NCI-H774 (cell line): ENCODE measurements around the gene BMPR1B.
A peak's percentile ranks its signal among the peaks of the same experiment; 100 is the strongest.
"Not testable (repeated sequence)": the region's sequence is repeated elsewhere in the genome, so short reads cannot be mapped to it uniquely, and the experiment has no call there.

Experiments
- DNase-seq: peaks from one replicate; lab custom pipeline; 2025; lab: John Stamatoyannopoulos, UW

The BMPR1B gene

GRCh38 chr4:94763005-94763404 is 5.2 kb downstream of the BMPR1B start:
- DNase-seq: no peak

- no peak for DNase-seq
These were observed 5.7 kb downstream of the BMPR1B start for GRCh38 chr4:94763500-94763899.

- no peak for DNase-seq
These were observed 6.3 kb downstream of the BMPR1B start for GRCh38 chr4:94764069-94764468.

GRCh38 chr4:94765174-94765573 is 7.4 kb downstream of the BMPR1B start:
- DNase-seq: no peak

- no peak for DNase-seq
These were observed 7.9 kb downstream of the BMPR1B start for GRCh38 chr4:94765648-94766047.

- no peak for DNase-seq
These were observed 9.1 kb downstream of the BMPR1B start for GRCh38 chr4:94766856-94767255.

DNA sequence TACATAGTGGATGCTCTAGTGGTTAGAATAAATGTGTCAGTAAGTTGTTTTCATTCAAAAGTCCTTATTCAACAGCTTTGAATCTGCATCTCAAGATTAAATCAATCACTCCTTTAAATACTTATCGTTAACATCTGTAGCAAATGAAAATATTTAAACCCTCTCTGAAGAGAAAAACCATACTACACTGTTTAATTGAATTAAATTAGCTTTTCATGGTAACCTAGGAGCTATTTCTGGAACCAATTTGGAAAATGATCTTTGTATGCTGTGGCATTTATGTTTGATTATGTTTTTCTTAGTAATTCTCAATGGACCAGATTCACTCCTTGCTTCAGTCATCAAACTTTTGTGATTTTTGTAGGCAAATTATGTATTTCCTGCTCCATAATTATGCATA is 9.7 kb downstream of the BMPR1B start:
- no peak for DNase-seq

GRCh38 chr4:94782707-94783106 is 25.0 kb downstream of the BMPR1B start:
- no peak for DNase-seq

GRCh38 chr4:94791701-94792100 is 33.9 kb downstream of the BMPR1B start:
- DNase-seq: no peak

DNA sequence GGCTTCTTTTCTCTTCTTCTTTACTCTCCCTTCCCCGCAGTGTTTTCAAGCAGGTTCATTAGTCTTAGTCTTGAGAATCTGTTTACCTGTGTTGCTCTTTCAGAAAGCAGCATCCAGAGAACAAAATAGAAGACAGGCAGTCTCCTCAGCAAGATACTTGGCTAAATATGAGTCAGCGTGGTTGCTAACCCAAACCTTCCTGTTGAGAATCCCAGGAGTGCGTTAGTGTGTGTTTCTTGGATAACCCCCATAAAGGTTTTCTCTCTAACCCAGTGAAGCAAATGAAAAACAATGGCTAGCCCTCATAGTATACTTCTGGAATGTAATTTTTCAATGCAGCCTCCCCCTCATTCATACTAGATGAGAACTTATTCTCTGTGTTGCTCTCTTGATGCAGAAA is 41.1 kb downstream of the BMPR1B start:
- DNase-seq: no peak

DNA sequence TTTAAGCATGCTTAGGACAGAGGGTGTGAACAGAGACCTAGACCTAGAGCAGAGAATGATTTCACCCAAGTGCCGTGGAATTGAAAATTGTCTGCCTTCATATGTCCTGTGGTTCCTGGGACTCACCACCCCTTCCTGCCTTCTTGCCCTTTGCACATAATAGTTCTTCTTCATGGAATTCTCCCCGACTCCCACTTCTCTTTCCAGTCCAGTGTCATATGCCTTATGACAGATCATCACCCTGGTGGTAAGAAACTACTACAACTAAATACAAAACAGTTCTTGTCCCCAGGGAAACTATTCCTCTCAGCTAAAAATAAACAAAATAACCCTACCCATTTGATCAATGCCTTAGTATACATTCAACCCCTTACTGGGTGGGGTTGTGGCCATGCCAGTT is 43.3 kb downstream of the BMPR1B start:
- DNase-seq: no peak

DNA sequence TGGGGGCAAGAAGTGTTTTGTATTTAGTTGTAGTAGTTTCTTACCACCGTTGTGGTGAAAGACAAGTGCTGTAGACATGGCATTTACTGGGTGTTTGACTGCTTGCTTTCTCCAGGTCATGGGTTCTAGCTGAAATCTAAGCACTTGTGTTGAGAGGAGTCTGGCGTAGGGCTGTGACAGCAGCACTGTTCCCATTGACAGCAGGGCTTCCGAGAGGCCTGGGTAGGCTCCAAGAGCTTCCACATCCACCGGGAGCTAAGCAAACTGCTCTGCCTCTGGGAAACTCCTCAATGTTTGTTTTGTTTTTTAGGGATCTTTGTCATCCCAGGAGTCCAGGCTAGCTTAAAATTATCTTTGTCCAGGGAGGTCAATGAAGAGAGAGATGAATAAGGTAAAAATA is 44.3 kb downstream of the BMPR1B start:
- peak; percentile 0 for DNase-seq

GRCh38 chr4:94803181-94803580 is 45.4 kb downstream of the BMPR1B start:
- no peak for DNase-seq

GRCh38 chr4:94804650-94805049 is 46.9 kb downstream of the BMPR1B start:
- DNase-seq: no peak

- no peak for DNase-seq
These were observed 48.6 kb downstream of the BMPR1B start for GRCh38 chr4:94806376-94806775.

GRCh38 chr4:94811643-94812042 is 53.9 kb downstream of the BMPR1B start:
- no peak for DNase-seq

- DNase-seq: no peak
These were observed 55.5 kb downstream of the BMPR1B start for GRCh38 chr4:94813221-94813620.

- DNase-seq: no peak
These were observed 56.5 kb downstream of the BMPR1B start for GRCh38 chr4:94814237-94814636.

DNA sequence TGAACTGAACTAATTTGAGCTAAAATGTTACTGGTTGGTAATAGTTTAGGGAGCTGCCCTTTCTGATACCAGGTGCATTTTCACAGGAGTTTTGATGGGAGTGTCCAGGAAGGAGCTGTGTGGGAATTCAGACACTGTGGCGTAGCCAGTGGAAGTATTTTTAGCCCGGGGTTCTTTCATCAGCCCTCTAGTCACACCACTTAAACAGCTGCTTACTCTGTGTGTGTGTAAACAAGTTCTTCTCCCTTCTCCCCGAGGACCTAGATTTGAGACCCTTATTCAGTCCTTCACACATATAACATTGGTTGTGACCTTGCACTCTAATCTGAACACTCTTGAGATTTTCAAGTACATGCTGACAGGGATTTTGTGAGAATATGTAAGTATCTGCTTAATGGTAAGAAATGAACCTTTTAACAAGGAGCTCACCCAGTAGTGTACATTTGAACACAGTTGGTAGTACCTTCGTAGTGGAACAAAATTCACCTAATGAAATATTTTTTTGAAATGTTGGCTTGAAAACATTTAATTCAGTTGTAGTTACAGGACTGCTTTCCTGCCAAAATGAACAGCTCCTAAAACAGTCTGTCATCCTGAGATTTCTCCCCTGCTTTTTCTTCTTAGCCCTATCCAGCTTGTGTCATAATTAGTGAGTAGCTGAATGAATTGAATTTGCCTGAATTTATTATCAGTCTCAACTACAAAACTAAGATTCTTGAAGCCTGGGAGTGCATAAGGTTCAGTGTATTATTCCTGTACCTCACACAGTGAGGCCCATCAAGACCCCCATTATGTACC is 61.8 kb downstream of the BMPR1B start:
- DNase-seq: no peak

- DNase-seq: no peak
These were observed 68.5 kb downstream of the BMPR1B start for GRCh38 chr4:94826206-94826605.

DNA sequence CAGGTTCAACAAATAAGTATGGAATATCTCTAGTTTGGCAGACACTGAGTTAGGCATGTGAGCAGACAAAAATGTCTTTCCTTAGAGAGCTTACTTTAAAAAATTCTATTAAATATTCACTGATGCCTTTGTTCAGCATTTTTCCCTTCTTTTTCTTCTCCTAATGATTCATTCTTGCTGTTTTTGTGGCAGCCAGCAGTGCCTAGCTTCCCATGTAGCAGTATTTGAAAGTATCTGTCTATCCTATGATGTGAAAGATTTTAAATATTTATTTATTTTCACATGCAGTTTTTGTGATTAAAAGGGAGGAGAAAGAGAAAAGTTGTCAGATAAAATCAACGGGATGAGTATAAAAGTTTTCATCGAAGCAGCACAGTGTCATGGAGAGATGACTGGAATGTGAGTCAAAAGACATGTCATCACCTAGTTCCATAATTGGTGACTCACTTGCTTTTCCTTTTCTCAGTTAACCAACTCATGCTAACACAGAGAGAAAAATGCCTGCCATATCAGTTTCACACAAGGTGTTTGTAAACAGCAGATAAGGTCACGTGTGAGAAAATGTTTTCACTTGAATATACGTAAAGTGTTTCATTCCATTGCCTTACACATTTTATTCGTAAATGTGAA is 69.8 kb downstream of the BMPR1B start:
- DNase-seq: no peak

DNA sequence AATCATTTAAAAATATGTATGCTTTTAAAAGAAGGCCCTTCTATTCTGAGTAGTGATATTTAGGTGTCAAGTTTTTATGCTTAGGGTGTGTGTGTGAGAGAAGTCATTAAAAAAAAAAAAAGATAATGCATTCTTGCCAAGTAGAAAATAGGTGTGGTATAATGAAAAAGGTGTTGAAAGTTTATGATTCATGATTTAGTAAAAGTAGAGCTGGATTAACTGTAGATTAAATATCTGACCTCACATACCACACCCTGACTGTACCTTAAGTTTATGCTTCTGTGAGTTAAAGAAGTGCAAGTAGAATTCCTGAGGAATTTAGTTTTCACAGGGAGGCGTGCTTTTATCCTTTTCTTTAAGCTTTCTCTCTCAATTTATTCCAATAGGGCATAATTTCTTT is 71.1 kb downstream of the BMPR1B start:
- DNase-seq: no peak

DNA sequence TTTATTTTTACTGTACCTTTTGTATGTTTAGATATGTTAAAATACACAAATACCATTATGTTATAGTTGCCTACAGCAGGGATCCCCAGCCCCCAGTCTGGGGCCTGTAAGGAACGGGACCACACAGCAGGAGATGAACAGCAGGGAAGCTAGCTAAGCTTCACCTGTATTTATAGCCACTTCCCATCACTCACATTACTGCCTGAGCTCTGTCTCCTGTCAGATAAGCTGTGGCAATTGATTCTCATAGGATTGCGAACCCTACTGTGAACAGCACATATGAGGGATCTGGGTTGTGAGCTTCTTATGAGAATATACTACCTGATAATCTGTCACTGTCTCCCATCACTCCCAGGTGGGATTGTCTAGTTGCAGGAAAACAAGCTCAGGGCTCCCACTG is 73.9 kb downstream of the BMPR1B start:
- DNase-seq: no peak

- not testable (repeated sequence) for DNase-seq
These were observed 74.6 kb downstream of the BMPR1B start for GRCh38 chr4:94832329-94832728.
